Erythroblast (primary cell): ENCODE data around the gene ZNF217.
"Not testable (repeated sequence)": the region's sequence is repeated elsewhere in the genome, so short reads cannot be mapped to it uniquely, and the experiment has no call there.

Experiments
- GATA1 ChIP-seq: IDR thresholded peaks from 2 replicates; pipeline ENCODE4 v1.6.1; 2011; ENCODE audit warnings: low read depth, mild to moderate bottlenecking, control low read depth, low read length, moderate library complexity
- POLR2A ChIP-seq: IDR thresholded peaks from 2 replicates; pipeline ENCODE4 v1.6.1; 2011; ENCODE audit warnings: mild to moderate bottlenecking, low read length

DNA sequence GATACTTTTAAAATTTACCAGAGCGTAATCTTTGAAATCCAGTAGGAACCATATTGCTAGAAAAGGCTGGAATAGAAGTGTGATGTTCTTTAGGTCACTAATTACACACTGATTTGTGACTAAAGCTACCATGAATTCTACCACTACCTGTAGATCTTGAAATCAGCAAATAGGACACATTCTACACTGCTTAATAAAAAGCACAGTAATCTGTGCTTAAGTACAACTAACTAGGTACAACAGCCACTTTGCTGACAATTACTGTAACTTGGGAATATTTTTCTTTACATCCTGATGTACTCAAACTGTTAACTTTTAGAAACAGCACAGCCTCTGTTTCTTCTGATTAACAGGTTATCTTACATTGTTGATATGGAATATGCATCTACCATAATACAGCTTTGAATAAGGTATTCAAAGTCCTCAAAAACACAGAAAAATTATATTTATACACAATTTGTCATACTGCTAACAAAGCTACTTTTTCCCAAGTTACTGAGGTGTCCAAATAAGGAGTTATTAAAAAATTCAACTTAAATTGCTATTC, 6.4 kb downstream of the ZNF217 start:
- TF ChIP-seq POLR2A, GATA1: not testable (repeated sequence)
